Occipital lobe (tissue), 3 donors: Measurements from ENCODE around the gene FAM149B1. TPM values are rescaled to one million over a fixed set of nuclear protein-coding genes. Genes with fewer than 3 reads are reported as not detected.
A peak's percentile ranks its signal among the peaks of the same experiment; 100 is the strongest.

Experiments
- DNase-seq: peaks from one replicate; lab custom pipeline; 2025; lab: John Stamatoyannopoulos, UW
- small RNA-seq: library from RNA; depleted of rRNA; stranded (forward); fragments of <200 nt; gene quantifications from one replicate; pipeline ENCODE3, GENCODE V24; 2014
- total RNA-seq: library from RNA; depleted of rRNA; stranded (reverse); fragments of >200 nt; gene quantifications from one replicate; pipeline ENCODE4 v1.2.3, GENCODE V29; 2014

FAM149B1 gene
- total RNA-seq, 1 donor from 2014 or later: 30.1 TPM

DNA sequence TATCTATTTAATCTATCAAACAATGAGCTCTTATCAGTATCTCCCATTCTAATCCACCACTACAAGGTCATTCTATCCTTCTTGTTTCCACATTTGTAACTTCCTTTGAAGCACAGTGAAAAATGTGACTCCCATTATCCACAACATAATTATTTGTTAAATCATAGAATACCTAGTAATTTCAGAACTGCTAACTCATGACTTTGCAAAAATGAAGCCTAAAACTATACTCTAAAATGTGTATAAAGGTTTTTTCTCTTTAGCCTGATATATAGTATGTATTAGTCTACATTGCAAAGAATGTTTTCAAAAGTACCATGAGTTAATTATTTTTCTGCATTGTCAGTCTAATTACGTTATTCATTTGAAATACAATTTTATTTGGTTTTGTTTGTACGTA lies 96.5 kb downstream of the FAM149B1 start:
- DNase-seq: no peak

GRCh38 chr10:73281097-73281496 lies 113.2 kb downstream of the FAM149B1 start:
- no peak for DNase-seq

GRCh38 chr10:73287441-73287840 lies 119.5 kb downstream of the FAM149B1 start:
- no peak for DNase-seq

DNA sequence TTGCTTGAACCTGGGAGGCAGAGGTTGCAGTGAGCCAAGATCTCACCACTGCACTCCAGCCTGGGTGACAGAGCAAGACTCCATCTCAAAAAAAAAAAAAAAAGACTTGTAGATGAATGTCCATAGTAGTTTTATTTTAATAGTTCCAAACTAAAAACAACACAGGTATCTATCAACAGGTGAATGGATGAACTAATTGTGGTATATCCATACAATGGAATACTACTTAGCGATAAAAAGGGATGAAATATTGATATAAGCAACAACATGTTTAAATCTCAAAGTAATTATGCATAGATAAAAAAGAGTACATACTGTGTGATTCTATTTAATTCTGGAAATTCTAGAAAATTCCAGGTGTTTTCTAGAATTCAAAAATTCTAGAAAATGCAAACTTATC lies 122.0 kb downstream of the FAM149B1 start:
- no peak for DNase-seq

DNA sequence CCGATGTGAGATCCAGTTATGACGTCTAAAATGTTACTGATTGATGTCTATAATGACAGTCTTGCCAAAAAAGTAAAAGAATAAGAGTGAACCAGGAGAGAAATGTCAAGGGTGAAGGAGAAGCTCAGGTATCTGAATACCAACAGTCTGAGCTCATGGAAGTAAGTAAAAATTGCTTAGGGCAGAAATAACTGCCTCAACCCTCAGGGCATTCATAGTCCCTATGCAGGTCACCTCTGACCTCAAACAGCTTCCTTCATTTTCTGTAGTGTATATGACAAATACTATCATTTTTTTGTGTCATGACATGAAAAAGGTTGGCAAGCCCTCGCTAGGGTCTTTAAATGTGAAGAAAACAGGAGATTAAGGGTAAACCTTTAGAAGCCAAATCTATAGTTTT lies 125.5 kb downstream of the FAM149B1 start:
- DNase-seq: no peak

Small RNA genes within 50 kb of the gene (small RNA-seq; reads per million reads assigned to genes)
- gene RF00019: not detected
- not detected for gene RNU6-833P
- gene SNORA11F: 0.73 reads per million, percentile 64 among the genes with 10 or more reads in this experiment

Other genes with a start within 250 kb of the FAM149B1 start
- not detected for gene PLA2G12B, start 213.3 kb upstream of the FAM149B1 start, total RNA-seq
- gene P4HA1, start 71.3 kb upstream of the FAM149B1 start, total RNA-seq: 41.3 TPM
- 0.31 TPM for gene NUDT13, start 57.7 kb upstream of the FAM149B1 start, total RNA-seq
- gene ECD, start 111 bp upstream of the FAM149B1 start, total RNA-seq: 28.7 TPM
- 59.7 TPM for gene DNAJC9, start 79.1 kb downstream of the FAM149B1 start, total RNA-seq
- 102 TPM for gene MRPS16, start 84.5 kb downstream of the FAM149B1 start, total RNA-seq
- gene CFAP70, start 190.7 kb downstream of the FAM149B1 start, total RNA-seq: 0.62 TPM
- gene ANXA7, start 245.9 kb downstream of the FAM149B1 start, total RNA-seq: 34.3 TPM